GM10266 (cell line): Measurements from ENCODE around the gene CAMK2A.

Experiments used
- DNase-seq: peaks from one replicate; pipeline ENCODE4 v3.0.0; 2012; ENCODE audit errors: extremely low spot score
- CTCF ChIP-seq: IDR thresholded peaks from 2 replicates; pipeline ENCODE4 v1.5.1; 2012; ENCODE audit warnings: mild to moderate bottlenecking, low read depth; ENCODE audit not compliant: control insufficient read depth, insufficient read depth; ENCODE audit errors: missing control alignments

The CAMK2A gene

GRCh38 chr5:150289551-150290390 lies at the start of gene CAMK2A:
TSS of gene CAMK2A (minus strand) at chr5:150289773. CDS start at chr5:150289625, 148 bp downstream.
- no peak for DNase-seq
- TF ChIP-seq CTCF, result no peak

GRCh38 chr5:150339165-150339564 lies 49.6 kb upstream of the CAMK2A start:
- no peak for DNase-seq

GRCh38 chr5:150338546-150338945 lies 49.0 kb upstream of the CAMK2A start:
- DNase-seq, result no peak
- TF ChIP-seq CTCF, result no peak

More at GRCh38 chr5:150339165-150339564, 49.6 kb upstream of the CAMK2A start:
- no peak for TF ChIP-seq CTCF

GRCh38 chr5:150335778-150336177 lies 46.2 kb upstream of the CAMK2A start:
- DNase-seq, result no peak
- no peak for TF ChIP-seq CTCF

GRCh38 chr5:150333400-150333799 lies 43.8 kb upstream of the CAMK2A start:
- TF ChIP-seq CTCF, result no peak
- DNase-seq, result no peak

GRCh38 chr5:150329881-150330876 lies 40.6 kb upstream of the CAMK2A start:
- DNase-seq, result no peak

More at GRCh38 chr5:150329881-150330876, 40.6 kb upstream of the CAMK2A start:
- TF ChIP-seq CTCF, result no peak
